HG03025 (cell line): ENCODE measurements around the gene PRSS57.
"Not testable (repeated sequence)": the region's sequence is repeated elsewhere in the genome, so short reads cannot be mapped to it uniquely, and the experiment has no call there.

Experiments used
- ATAC-seq: cut with Tn5 transposase; IDR thresholded peaks from one replicate; pipeline ENCODE4 v1.9.1; 2021; ENCODE audit warnings: mild to moderate bottlenecking, moderate library complexity; ENCODE audit not compliant: unreplicated experiment, low FRiP score

PRSS57 gene

DNA sequence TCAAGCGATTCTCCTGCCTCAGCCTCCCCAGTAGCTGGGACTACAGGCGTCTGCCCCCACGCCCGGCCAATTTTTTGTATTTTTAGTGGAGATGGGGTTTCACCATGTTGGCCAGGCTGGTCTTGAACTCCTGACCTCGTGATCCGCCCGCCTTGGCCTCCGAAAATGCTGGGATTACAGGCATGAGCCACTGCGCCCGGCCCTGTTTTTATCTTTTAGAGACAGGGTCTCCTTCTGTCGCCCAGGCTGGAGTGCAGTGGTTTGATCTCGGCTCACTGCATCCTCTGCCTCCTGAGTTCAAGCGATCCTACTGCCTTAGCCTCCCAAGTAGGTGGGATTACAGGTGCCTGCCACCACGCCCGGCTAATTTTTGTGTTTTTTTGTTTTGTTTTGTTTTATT lies 3.3 kb upstream of the PRSS57 start:
- ATAC-seq = not testable (repeated sequence)

DNA sequence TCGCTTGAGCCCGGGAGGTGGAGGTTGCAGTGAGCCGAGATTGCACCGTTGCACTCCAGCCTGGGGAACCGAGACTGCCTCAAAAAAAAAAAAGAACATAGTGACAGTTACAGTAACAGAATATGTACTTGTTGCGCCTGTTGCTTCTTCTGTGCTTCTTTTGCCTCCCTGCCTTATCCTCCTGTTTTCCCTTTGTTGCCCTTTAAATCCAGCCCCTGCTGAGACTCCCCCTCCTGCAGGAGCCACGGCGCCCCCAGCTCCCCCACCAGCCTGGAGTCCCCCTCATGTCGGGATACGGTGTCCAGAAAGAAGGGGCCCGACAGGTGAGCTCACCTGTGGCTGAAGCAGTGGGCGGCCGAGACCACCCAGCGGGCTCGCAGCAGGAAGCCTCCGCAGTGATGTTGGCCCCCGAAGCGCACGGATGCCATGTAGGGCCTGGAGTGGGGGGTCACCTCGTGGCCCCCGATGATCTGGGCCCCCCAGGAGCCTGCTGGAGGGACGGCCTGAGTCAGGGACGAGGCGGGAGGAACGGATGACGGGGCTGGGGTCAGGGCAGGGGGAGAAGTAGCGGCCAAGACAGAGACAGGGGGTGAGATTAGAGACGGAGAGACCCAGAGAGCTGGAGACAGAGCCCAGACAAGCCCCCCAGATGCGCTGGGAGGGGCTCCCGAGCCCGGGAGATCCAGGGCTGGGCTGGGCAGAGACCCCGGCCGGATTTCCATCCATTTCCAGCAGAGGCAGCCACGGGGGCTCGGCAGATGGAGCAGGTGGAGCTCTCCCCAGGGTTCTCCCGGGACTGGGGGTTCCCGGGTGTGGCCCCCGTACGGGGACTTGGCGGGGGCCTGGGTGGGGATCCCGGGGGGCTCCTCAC lies 536 bp downstream of the PRSS57 start:
- ATAC-seq = no peak

GRCh38 chr19:690203-690602 lies 5.0 kb downstream of the PRSS57 start:
- ATAC-seq = no peak

DNA sequence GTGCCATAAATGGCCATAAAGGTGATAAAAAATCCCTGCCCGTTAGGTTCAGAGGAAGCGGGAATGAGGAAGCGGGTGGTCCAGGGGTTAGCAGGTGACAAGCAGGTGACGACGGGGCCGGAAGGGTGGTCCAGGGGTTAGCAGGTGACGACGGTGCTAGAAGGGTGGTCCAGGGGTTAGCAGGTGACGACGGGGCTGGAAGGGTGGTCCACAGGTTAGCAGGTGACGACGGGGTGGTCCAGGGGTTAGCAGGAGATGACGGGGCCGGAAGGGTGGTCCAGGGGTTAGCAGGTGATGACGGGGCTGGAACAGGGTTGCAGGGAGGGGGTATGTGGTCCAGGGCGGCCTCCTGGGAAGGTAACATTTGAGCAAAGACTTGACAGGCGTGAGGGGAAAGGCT lies 6.3 kb downstream of the PRSS57 start:
- no peak for ATAC-seq

DNA sequence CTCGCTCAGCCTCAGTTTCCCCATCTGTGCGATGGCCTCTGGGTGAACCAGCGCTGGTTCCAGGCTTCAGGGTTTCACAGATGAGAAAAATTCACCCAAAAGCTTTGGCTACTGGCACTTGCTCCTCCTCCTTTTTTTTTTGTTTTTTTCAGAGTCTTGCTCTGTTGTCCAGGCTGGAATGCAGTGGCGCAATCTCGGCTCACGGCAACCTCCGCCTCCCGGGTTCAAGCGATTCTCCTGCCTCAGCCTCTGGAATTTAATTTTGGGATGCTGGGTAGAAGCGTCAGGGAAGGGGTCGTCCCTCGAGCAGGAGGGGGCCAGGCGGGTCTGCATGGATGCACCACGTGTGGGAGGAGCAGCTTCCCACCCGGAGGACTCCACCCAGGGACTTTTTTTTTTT lies 7.0 kb downstream of the PRSS57 start:
- ATAC-seq = no peak

DNA sequence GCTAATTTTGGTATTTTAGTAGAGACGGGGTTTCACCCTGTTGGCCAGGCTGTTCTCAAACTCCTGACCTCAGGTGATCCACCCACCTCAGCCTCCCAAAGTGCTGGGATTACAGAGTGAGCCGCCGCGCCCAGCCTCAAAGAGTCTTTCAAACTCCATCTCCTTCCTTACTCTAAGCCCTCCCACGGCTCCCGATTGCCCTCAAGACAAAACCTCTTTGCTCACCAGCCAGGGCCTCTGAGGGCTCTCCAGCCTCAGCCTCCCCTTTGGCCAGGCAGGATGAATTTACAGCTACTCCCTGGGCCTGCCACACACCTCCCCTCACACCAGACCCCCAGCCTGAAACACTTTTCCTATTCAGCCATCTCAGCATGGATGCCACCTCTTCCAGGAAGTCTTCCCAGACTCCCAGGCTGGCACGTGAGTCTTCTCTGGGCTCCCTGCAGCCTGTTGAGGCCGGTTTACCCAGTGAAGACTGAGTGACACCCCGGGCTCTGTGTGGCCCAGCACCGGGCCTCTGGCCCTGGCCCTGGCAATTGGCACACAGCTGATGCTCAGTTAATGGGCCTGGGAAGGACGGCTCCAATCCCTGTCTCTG lies 7.6 kb downstream of the PRSS57 start:
- no peak for ATAC-seq

- ATAC-seq = no peak
Measured at GRCh38 chr19:686589-687297, 8.5 kb downstream of the PRSS57 start.

- no peak for ATAC-seq
Measured at GRCh38 chr19:685454-685931, 9.8 kb downstream of the PRSS57 start.

DNA sequence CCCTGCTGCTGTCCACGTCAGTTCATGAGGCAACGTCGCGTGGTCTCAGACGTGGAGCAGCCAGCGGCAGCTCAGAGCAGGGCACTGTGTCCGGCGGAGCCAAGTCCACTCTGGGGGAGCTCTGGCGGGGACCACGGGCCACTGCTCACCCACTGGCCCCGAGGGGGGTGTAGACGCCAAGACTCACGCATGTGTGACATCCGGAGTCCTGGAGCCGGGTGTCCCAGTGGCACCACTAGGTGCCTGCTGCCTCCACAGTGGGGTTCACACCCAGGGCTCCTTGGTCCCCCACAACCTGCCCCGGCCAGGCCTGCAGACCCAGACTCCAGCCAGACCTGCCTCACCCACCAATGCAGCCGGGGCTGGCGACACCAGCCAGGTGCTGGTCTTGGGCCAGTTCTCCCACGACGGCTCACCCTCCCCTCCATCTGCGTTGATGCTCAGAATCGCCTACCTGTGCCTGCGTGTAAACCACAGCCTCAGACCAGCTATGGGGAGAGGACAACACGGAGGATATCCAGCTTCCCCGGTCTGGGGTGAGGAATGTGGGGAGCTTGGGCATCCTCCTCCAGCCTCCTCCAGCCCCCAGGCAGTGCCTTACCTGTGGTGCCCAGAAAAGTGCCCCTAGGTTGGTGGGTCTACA lies 12.5 kb downstream of the PRSS57 start:
- no peak for ATAC-seq

DNA sequence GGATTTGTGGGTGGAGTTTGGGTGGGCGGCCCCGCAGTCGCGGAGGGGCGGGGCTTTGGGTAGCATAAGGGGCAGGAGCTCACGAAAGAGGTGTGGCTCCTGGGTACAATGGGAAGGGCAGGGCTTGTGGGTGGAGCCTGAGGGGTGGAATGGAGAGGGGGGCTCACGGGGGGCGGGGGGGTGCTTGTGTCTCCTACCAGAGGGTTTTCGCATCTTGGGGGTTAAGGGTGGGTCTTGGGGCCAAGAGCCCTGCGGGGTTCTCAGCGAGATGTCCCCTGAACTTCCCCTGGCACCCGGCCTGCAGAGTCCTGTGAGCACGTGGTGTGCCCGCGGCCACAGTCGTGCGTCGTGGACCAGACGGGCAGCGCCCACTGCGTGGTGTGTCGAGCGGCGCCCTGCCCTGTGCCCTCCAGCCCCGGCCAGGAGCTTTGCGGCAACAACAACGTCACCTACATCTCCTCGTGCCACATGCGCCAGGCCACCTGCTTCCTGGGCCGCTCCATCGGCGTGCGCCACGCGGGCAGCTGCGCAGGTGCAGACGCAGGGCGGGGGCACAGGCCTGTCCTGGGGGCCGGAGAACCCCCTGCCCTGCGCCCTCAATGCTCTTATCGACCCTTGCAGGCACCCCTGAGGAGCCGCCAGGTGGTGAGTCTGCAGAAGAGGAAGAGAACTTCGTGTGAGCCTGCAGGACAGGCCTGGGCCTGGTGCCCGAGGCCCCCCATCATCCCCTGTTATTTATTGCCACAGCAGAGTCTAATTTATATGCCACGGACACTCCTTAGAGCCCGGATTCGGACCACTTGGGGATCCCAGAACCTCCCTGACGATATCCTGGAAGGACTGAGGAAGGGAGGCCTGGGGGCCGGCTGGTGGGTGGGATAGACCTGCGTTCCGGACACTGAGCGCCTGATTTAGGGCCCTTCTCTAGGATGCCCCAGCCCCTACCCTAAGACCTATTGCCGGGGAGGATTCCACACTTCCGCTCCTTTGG lies 13.9 kb downstream of the PRSS57 start:
- ATAC-seq = no peak

- ATAC-seq = peak; percentile 69
Measured at GRCh38 chr19:680287-681028, 14.8 kb downstream of the PRSS57 start.

- ATAC-seq = peak; percentile 13
Measured at GRCh38 chr19:679418-680286, 15.6 kb downstream of the PRSS57 start.

- no peak for ATAC-seq
Measured at GRCh38 chr19:678791-679388, 16.4 kb downstream of the PRSS57 start.

DNA sequence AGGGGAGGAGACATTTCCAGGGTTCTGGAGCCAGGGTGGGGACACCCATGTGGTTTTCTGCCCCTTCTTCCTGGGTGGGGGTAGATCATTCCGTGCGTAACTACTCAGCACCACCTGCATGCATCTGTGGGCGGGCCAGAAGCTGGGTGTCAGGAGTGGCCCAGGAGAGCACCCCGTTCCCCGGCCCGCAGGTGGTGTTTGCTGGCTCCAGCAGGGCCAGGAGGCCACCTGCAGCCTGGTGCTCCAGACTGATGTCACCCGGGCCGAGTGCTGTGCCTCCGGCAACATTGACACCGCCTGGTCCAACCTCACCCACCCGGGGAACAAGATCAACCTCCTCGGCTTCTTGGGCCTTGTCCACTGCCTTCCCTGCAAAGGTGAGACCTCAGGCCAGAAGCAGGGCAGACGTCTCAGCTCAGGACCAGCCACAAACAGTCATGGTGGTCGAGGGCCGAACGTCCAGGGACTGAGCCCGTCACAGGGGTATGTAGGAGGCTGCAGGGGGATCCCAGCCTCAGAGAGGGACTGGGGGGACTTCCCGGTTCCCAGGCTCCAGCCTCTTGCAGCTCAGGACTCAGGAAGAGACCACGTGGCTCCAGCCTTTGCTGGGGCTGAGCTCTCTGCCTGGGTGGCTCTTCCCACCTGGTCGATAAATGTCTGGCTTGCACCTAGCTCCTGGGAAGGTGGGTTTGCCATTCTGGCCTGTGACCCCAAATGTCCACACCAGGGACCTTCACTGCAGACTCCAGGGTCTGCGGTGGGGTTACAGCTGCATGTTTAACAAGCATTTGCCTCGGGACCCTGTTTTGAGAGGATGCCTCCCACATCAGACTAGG lies 17.4 kb downstream of the PRSS57 start:
- ATAC-seq = no peak

DNA sequence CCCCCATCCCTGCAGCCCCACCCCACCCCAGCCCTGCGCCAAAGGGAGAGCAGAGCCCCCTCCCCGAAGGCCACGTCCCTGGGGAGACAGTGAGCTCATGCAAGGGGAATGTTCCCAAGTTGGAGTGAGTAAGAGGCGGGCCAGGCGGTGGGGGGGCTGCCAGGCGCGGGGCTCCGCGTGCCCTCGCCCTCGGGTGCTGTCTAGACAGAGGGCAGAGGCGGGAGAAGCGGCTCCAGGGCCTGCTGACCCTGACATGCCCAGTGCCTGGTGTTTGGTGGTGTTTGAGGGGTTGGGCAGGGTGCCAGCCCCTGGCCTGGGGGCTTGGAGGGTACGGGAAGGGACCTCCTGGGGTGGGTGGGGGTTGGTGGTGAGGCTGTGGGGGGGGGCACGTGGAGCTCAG lies 18.1 kb downstream of the PRSS57 start:
- ATAC-seq = no peak

DNA sequence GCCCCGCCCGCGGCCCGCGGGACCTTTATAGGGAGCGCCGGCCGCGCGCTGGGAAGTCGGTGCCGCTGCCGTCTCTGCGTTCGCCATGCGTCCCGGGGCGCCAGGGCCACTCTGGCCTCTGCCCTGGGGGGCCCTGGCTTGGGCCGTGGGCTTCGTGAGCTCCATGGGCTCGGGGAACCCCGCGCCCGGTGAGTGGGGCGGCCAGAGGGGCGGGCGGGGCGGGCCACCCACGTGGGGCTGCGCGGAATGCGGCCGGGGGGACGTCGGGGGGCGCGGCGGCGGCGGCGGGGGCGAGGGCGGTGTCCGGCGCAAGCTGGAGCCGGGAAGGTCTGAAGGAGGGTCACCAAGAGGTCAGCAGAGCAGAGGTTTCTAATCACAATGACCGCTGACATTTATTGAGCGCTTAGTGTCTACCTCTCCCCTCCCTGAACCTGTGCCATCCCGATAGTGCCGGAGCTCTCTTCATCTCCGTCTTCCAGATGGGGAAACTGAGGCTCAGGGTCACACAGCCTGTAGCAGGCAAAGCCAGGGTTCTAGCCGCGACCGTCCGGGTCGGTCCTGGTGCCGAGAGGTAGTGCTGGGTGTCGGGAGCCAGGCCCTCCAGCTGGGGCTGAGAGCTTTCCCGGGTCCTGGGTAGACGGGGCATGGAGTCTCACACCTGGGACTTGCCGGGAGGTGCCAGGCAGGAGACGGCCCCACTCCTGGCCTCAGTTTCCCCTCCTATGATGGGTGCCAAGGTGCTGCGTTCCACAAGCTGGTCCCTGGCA lies 18.7 kb downstream of the PRSS57 start, which contains the start of gene FSTL3:
TSS of gene FSTL3 (plus strand) at position 54 of the 767 bp plus-strand sequence. CDS start at position 86, 32 bp downstream.
- no peak for ATAC-seq
